Measurements from ENCODE around the gene ESRRG.
"Not testable (repeated sequence)": the region's sequence is repeated elsewhere in the genome, so short reads cannot be mapped to it uniquely, and the experiment has no call there.

ESRRG gene

DNA sequence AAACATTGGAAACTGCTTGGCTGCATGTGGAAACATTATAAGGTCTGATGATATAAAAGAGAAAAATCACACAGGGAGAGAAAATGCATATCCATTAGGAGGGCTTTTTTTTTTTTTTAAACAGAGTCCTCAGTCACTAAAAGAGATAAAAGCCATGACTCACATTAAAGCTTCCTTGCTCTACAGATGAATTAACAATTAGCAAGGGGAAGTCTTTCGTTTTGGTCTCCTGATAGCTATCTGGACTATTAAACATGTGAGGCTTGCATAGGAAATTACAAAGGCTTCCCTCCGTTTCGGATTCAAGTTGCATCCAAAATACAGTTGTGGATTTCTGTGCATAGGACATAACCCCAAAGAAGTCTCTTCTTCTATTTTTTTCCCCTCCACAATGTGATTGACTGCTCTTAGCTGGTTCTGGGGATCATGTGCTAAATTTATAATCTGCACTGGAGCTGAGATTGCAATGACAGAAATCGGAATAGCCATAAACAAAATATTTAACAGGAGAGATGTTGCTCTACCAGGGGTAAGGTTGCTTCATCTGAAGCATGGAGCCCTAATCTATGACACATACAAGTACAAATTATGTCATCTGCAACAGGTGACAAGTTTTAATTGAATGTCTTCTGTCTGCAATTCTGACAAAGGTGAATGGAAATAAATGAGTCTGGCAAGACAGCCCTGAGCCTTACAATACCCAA lies 146.8 kb downstream of the ESRRG start:
- no peak for DNase-seq

DNA sequence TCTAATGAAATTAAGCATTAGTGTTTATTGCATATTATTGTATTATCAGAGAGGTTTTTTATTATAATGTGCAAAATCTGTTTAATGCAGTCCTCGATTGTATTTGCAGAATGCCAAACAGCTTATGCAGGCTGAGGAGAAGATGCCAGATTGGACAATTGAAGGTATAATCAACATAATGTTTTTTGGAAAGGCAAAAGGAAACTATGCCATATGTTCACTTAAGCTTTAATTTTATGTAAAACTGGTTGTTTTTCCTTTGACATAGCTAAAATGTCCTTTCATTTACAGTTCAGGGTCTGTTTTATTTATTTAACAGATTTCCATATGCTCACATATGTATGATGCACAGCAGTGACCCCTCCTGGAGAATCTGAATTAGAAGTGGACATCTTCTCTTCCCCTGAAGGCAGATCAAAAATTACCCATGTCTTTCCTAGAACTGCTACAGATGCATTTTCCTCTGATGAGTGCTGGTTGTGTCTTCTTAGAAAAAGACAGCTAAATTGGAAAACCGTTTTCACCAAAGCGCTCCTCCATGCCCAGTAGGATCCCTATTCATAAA lies 156.5 kb downstream of the ESRRG start:
- DNase-seq: peak in 1 of 56 donors; percentile 0

DNA sequence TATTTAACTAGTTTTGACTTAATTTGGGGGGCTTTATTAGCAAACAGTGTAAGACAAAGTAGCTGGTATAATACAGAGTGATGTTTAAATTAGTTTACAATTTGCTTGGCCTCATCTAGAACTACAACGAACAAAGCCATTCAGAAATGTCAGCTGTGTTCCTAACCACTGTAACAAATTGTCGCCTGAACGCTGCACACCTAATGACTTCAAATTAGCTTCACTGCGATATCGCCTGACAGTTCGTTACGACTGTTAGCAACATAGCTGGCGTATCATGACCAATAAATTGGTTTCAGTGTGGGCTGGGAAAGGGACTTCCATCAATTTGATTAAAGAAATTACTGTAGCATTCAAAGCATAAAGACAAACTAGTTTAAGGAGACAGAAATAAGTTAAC lies 160.1 kb downstream of the ESRRG start:
- no peak for DNase-seq

DNA sequence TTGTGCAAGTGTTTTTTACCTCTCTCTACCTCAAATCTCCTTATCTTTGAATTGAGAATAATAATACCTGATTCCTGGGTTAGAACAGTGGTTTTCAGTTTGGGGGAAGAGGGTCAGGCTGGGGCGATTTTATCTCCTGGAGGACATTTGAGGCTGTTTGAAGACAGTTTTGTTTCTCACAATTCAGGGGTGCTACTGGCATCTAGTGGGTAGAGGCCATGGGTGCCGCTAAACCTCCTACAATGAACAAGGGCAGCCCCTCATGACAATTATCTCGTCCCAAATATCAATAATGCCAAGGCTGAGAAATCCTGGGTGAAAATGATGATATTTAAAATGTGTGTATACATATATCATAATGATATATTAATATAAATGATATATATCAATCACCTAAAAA lies 160.8 kb downstream of the ESRRG start:
- no peak for DNase-seq

DNA sequence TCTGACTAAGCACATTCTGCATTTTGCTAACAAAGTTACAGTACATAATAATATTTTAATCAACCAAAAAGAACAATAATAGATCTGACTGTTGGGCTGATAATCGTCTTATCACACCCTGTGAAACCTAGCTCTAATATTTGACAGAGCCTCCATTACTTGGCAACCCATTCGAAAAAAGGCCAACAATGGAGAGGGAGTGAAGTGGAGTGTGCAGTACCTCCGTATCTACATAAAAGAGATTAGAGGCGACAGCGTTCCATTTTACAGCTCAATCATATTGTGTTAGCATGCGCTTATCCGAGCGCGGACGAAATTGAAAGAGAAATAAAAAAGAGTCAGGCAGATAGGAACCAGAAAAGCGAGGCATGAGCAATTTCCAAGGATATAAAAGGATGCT lies 162.7 kb downstream of the ESRRG start:
- no peak for DNase-seq

DNA sequence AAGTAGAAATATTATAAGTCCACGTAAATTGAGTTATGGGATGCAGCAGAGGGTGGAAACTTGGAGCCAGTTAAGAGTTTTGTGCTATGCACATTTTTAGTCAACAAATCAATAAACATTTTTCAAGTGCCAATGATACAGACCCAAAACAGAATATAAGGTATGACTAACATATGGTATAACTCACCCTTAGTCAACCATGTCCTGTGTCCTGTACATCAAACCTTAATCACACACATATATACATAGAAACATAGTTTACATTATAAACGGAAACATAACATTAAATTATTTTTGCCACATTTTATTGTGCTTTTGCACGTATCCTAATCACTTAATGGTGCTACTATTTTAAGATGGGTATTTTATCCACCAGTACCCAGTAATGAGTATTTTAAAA lies 163.9 kb downstream of the ESRRG start:
- DNase-seq: no peak

DNA sequence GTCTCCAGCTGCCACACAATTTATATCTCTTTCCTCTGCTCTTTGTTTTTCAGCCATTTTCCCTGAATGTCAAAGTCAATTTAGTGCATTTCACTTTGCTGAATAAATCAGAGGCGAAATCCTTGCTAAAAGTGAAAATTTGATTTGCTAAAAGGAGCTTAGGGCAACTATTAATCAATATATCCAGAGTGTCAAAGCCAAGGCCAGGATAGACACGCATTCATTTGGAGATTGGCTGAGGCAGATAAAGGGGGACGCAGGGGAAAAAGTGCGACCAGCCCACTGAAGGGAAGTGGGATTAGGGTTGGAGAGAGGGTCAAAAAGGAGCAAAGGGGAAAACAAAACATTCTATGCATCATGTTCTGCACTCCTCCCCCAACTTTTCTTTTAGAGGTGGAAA lies 167.6 kb downstream of the ESRRG start:
- no peak for DNase-seq

DNA sequence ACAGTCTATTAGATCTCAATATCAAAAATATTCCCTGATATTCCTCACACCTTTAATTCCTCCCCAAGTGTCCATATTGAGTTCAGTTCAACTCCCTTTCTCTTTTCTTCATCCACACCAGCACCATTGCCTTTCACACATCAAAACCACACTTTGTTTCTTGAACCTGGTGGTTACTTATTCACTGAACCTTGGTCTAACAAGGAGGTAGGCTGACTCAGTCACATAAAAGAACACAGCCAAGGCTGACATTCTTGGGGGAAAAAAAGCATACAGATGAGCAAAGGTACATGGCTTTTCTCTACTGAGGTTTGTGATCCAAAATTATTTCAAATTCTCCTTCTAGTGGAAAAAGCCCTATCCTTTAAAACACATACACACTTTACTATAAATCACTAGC lies 168.3 kb downstream of the ESRRG start:
- DNase-seq: no peak

DNA sequence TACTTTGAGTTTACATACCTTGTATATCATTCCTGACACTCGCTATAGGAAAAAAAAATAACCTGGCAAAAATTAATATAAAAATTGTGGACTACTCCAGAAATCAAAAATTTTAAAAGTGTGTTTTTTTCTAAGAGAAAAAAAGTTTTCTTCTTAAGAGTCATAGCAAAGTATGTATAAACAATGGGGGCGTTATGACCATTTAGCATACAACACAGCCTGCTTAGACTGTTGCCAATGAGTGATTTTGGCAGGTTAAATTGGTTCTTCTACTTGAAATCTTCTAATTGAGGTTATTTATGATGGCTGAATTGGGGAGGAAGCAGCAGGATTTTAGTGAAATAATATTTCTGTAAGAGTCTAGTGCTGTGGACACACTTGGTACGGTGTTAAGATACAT lies 169.5 kb downstream of the ESRRG start:
- no peak for DNase-seq

DNA sequence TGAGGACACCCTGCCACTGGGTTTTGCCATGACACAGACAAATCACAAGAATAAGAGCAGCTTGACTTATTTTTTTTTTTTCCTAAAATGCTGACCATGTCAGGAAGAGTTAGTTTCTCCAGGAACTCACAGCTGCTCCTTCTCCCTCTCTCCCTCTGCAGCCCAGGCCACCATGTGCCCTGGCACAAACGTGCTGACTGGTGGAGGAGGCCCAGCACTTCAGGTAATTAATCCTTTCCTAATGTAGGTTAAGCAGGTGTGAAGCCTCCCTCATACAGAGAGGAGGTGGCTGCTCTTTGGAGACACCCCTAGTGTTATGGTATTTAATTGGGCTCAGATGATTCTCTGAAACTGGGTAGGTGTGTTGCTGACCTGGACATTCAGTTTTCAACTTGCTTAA lies 170.2 kb downstream of the ESRRG start:
- DNase-seq: no peak

DNA sequence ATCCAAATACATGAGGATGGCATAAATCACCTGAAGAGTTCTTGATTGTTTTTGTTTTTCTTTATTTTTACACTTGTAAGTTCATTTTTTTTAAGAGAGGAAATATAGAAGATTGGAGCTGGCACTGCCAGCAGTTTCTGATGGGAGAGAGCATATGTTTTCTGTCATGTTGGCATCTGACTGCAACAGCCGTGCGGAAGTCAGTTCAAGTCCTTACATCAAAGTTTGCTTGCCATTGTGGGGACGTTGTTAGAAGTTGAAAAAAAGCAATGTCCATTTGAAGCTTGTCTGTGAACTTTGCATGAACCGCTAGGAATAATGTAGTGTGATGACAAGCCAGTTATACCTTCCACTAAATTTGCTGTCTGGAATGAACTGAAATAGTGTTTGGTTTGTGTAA lies 173.4 kb downstream of the ESRRG start:
- no peak for DNase-seq

DNA sequence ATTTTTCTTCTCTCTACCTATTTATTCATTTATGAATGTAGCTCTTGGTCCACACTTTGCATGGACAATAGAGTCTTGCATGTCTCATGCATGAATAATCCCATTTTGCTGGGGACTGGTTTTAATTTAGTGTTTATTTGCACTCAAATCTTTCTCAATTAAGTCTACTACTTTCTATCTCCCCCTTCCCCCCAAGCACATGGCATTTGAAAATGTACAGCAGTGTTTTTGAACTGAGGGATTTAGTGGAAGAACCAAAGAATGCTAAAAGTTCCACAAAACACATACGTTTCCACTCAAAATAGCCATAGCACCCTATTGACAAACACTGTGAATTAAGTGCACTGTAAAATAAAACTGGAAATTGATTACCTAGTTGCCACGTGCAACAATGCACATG lies 180.5 kb downstream of the ESRRG start:
- DNase-seq: no peak

DNA sequence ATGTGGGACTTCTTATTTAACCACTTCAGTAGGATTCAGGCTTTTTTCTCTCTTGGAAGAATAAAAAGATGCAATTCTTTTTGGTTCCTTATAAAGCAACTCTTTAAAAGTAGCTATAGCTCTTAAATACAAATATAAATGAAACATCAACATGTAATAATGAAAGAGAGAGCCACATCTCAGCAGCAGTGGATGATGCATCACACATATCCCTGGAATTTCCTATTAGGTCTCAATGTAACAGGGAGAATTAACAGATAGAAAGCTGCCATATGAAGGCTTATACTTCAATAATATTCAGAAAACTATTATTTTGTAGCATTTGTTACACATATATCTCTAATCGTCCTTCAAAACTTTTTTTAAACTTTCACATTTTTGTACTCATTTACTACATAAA lies 181.0 kb downstream of the ESRRG start:
- no peak for DNase-seq

DNA sequence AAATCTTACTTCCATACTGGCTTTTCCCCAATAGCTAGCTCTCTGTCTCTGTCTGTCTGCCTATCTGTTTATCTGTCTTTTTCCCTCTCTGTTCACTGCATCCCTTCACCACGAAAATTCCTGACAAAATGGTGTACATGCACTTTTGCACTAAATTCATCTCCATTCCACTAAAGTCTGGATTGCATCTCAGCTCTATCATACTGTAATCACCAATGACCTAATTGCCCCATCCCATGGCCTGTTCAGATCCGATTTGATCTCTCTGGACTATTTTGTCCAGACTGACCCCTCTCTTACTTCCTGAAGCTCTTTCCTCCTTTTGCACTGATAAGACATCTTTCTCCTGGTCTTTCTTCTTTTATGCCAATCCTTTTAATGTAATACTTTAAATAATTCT lies 187.5 kb downstream of the ESRRG start:
- no peak for DNase-seq

DNA sequence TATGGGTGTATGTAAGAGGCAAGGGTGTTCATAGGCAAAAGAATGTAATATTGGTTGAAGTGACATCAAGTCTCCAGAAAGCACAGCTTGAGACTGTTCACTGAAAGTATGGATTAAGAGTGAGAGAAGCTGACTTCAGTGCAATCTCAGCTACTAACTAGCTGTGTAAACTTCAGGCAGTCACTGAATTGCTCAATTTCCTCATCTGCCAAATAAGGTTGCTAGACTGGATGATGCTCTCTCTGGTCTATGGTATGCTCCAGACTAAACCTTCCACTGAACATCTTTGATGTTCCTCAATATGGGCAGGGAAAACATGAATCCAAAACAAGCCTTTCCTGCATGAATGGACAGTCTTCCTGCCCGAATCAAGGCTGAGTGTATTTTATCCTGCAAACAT lies 188.2 kb downstream of the ESRRG start:
- DNase-seq: no peak

DNA sequence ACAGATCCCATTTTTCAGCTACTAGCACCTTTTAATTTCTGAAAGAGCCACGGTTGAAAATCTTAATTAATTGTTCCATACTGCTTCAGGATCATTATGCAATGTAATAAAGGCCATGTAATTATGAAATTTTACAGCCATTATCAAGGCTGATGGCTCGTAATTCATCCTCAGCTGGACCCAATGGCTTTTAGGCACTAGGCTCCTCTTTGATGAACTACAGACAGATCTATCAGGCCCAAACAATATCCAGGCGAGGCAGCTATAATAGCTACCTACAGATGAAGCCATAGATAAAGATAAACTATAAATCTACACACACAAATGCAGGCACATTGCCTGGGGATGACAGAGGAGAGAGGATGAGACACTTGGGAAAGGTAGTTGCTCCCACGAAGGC lies 189.5 kb downstream of the ESRRG start:
- no peak for DNase-seq

DNA sequence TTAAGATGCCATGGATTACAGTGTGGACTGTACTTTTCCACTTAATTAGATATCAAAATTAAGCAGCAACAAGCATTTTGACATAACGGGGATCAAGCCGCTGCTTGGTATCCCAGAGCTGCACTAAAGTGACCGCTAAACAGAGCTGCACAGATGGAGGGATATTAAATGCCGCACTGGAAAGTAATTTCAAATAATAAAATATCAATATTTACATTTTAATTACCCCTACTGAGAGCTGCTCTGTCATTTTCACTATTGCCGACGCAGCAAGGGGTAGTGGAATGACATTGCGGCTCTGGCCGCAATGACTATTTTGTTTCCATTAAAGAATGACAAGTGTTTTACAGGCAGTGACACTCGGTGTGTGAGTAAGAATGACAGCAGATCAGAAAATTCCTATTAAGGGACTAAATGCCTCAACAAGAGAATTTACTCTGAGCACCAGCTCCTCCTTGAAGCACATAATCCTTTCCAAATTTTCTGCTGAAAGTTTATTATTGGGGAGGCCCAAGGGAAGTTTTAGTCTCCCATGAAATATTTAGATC lies 190.9 kb downstream of the ESRRG start:
- no peak for DNase-seq

DNA sequence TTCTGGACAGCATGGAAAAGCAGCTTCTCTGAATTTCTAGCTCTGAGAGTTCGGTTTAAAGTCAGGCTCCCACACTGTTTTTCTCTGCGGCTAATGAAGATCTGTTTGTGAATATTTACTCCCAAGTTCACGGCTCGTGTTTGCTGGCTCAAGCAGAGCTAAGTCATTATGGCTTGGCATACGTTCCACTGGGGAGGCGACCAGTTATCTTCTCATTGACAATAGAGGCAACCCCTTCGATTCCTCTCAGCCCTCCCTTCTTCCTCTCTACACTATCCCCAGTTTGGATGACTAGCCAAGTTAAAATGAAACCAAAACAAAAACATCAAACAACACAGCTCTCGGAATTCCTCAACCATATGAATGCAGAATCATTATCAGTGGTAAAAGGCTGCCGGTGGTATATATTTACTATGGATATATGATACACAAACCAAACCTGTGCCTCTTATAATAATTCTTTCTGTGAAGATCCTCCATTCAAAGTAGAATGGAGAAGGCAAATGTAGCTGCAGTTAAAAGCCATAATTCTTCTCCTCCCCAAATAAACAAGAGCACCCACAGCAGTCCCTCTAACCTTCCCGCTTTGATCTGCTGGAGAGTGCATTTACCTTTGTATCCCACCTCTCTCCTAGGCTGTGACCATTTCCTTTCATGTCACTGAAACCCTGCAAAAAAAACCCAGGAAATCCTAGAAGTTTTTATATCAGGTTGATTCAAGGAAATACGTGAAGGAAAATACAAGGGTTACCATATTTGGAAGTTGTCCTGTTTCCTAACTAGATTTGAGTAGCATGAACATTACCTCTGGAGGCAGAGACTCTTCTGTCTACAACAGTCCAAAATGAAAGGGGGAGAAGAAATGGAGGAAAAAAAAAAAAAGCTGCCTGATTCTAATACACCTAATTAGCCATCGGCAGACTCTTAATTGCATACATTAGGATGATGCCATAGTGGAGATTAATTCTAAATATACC lies 191.7 kb downstream of the ESRRG start:
- DNase-seq: peak in 3 of 56 donors; percentile 2 to 46 (median 4)

DNA sequence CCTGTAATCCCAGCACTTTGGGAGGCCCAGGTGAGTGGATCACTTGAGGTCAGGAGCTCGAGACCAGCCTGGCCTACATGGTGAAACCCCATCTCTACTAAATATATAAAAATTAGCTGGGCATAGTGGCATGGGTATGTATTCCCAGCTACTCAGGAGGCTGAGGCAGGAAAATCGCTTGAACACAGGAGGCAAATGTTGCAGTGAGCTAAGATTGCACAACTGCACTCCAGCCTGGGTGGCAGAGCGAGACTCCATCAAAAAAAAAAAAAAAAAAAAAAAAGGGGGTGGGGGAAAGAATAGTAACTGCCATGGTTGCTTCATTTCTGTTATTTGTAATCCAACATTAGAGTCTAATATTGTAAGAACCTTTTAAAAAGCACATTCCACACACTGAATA lies 193.4 kb downstream of the ESRRG start:
- not testable (repeated sequence) for DNase-seq

DNA sequence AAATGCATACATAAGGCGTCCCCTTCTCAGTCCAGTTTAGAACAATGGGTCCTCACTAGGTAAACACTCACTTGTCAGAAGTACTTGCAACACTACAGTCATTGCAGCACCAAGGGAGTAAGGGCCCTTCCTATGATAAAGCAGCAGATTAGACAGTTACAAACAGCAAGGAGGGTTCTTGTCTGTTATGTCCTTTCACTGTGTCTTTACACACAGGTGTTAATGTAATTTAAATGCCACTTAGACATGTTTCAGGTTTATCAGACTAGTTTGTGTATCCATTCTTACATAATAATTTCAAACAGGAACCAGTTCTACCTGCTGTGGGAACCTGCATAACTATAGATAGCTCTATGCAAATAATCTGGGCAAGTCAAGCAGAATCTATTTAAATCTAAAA lies 194.4 kb downstream of the ESRRG start:
- DNase-seq: no peak

DNA sequence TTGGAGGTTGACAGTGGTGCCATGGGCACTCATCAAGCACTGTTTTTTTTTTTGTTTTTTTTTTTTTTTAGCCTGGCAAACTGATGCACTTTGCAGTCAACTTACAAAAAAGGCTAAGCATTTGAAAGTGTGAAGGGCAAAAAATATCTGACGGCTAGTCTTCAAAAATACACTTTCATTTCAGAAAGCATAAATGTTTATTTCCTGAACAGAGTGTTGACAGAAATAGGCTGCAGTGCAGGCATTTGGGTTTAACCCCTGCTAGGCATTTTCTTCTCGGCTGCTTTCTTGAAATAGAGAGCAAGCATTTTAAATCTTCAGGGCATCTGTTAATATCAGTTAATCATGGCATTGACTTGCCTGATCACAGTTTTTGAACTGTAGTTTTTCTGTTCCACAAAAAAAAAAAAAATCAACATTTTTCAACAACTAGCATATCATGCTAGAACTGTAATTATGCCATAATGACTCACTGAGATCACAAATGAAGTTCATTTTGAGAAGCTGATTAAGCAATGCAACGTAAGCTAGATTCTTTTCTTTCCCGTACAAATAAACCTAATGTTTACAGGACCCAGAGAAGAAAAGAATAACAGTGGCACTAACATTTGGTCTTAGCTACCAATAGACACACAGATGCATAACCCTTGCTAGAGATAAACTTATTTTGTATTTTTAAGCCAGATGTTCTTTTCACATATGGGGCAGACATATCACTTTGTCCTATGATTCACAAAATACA lies 199.6 kb downstream of the ESRRG start:
- DNase-seq: no peak
